Panc1 (cell line): ENCODE data around the gene PTPRH. TPM values are rescaled to one million over a fixed set of nuclear protein-coding genes. Genes with fewer than 3 reads are reported as not detected.

Source experiments
- ATAC-seq: fragments of 200-7000 bp; cut with Tn5 transposase; 2 replicates; pipeline ENCODE4 v1.9.1; 2020; ENCODE audit warnings: mild to moderate bottlenecking, moderate library complexity
- Bru-seq: library from RNA; stranded (reverse); fragments of 400-500 nt; gene quantifications from one replicate; lab custom pipeline; 2021; lab: Mats Ljungman, UMichigan
- BruChase-seq, 2 experiments: library from RNA; stranded (reverse); fragments of 400-500 nt; gene quantifications; one replicate each; lab custom pipeline; 2021; lab: Mats Ljungman, UMichigan
- BruUV-seq: library from RNA; stranded (reverse); fragments of 400-500 nt; replicated peaks from 2 replicates; lab custom pipeline; 2021; lab: Mats Ljungman, UMichigan
- CTCF ChIA-PET: fragments of 300-600 bp; sonication (Branson Sonifier 250); formaldehyde crosslinking; loops from one replicate; lab custom pipeline; 2022; ENCODE audit warnings: antibody characterized with exemption; lab: Charles Lee
- POLR2A ChIA-PET: fragments of 300-600 bp; sonication (Branson Sonifier 250); formaldehyde crosslinking; loops from one replicate; lab custom pipeline; 2022; ENCODE audit warnings: antibody characterized with exemption; lab: Charles Lee
- DNase-seq: peaks from one replicate; pipeline ENCODE4 v3.0.0-alpha.2; 2010; ENCODE audit warnings: low read depth, low spot score
- H3K27ac ChIP-seq: 2 replicates; pipeline ENCODE4 v1.5.1; 2011; ENCODE audit warnings: mild to moderate bottlenecking, low read length, inconsistent platforms
- H3K27me3 ChIP-seq: fragments of 200-500 bp; sonication (Bioruptor generic); 2 replicates; pipeline ENCODE4 v1.6.0; 2014; ENCODE audit warnings: low read length, inconsistent platforms; ENCODE audit not compliant: control insufficient read depth, insufficient read depth
- H3K36me3 ChIP-seq: fragments of 200-500 bp; sonication (Bioruptor generic); 2 replicates; pipeline ENCODE4 v1.5.1; 2014; ENCODE audit warnings: inconsistent platforms, mild to moderate bottlenecking, low read length, moderate library complexity; ENCODE audit not compliant: control insufficient read depth, insufficient read depth
- H3K4me1 ChIP-seq: 2 replicates; pipeline ENCODE4 v1.5.1; 2011; ENCODE audit warnings: inconsistent platforms, mild to moderate bottlenecking, low read length, moderate library complexity; ENCODE audit not compliant: control insufficient read depth, insufficient read depth
- H3K4me3 ChIP-seq, 2 experiments: 2 replicates each; pipeline ENCODE4 v1.5.1; 2011 to 2012; ENCODE audit warnings: low read depth in 2 of 2, low read length in 2 of 2, mild to moderate bottlenecking in 2 of 2, inconsistent platforms in 1 of 2, moderate library complexity in 1 of 2
- H3K9me3 ChIP-seq: fragments of 200-500 bp; sonication (Bioruptor generic); 2 replicates; pipeline ENCODE4 v1.5.1; 2014; ENCODE audit warnings: low read depth, mild to moderate bottlenecking, inconsistent platforms, low read length, moderate library complexity; ENCODE audit not compliant: control insufficient read depth, insufficient read depth
- POLR2AphosphoS5 ChIP-seq: IDR thresholded peaks from 2 replicates; pipeline ENCODE4 v1.6.1; 2012; ENCODE audit warnings: mild to moderate bottlenecking, low read depth, low read length, moderate library complexity
- SIN3A ChIP-seq: IDR thresholded peaks from 2 replicates; pipeline ENCODE4 v1.6.1; 2012; ENCODE audit warnings: low read depth, mild to moderate bottlenecking, low read length, moderate library complexity, borderline replicate concordance; ENCODE audit not compliant: insufficient read depth
- TCF7L2 ChIP-seq: IDR thresholded peaks from 2 replicates; pipeline ENCODE4 v1.6.1; 2011; ENCODE audit warnings: mild to moderate bottlenecking, low read depth, low read length, inconsistent platforms
- in situ Hi-C: cut with HindIII; loops from 2 replicates; pipeline ENCODE4 v1.10.0; 2016; ENCODE audit warnings: low sequenced_read_pairs, low pct_unique_long_range_greater_than_20kb
- intact Hi-C: fragments of 100-400 bp; cut with micrococcal nuclease; formaldehyde crosslinking; loops from one replicate; pipeline ENCODE4 v1.10.0; 2022; ENCODE audit not compliant: unreplicated experiment
- long read RNA-seq: library from polyadenylated mRNA; unstranded; transcript quantifications from one replicate; pipeline ENCODE4 v2.0.0, GENCODE V29; 2021; ENCODE audit not compliant: unreplicated experiment
- polyA plus RNA-seq: library from polyadenylated mRNA; unstranded; fragments of >200 nt; gene quantifications from one replicate; pipeline ENCODE4 v1.2.1, GENCODE V29; 2012; ENCODE audit warnings: missing spikeins; ENCODE audit not compliant: insufficient read length
- total RNA-seq: library from RNA; stranded (reverse); gene quantifications from one replicate; pipeline ENCODE4 v1.2.1, GENCODE V29; 2021; ENCODE audit not compliant: unreplicated experiment
- TF ChIP-seq, protein P1 (sequence below), 2 experiments: IDR thresholded peaks; 2 replicates each; pipeline ENCODE4 v1.6.1; 2011 to 2012; ENCODE audit warnings: low read depth in 2 of 2, control low read depth in 1 of 2, low read length in 1 of 2, mild to moderate bottlenecking in 1 of 2, moderate library complexity in 1 of 2; ENCODE audit not compliant: insufficient read depth in 1 of 2
- TF ChIP-seq, protein P2 (sequence below): fragments of 450-650 bp; IDR thresholded peaks from 2 replicates; pipeline ENCODE4 v1.5.1; 2017; ENCODE audit warnings: mild to moderate bottlenecking

PTPRH gene, protein sequence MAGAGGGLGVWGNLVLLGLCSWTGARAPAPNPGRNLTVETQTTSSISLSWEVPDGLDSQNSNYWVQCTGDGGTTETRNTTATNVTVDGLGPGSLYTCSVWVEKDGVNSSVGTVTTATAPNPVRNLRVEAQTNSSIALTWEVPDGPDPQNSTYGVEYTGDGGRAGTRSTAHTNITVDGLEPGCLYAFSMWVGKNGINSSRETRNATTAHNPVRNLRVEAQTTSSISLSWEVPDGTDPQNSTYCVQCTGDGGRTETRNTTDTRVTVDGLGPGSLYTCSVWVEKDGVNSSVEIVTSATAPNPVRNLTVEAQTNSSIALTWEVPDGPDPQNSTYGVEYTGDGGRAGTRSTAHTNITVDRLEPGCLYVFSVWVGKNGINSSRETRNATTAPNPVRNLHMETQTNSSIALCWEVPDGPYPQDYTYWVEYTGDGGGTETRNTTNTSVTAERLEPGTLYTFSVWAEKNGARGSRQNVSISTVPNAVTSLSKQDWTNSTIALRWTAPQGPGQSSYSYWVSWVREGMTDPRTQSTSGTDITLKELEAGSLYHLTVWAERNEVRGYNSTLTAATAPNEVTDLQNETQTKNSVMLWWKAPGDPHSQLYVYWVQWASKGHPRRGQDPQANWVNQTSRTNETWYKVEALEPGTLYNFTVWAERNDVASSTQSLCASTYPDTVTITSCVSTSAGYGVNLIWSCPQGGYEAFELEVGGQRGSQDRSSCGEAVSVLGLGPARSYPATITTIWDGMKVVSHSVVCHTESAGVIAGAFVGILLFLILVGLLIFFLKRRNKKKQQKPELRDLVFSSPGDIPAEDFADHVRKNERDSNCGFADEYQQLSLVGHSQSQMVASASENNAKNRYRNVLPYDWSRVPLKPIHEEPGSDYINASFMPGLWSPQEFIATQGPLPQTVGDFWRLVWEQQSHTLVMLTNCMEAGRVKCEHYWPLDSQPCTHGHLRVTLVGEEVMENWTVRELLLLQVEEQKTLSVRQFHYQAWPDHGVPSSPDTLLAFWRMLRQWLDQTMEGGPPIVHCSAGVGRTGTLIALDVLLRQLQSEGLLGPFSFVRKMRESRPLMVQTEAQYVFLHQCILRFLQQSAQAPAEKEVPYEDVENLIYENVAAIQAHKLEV
- total RNA-seq (42.8 TPM), Bru-seq, nascent RNA (percentile 74 among the genes with signal in this experiment), BruChase-seq, experiment 1, labeled RNA remaining after a 2-hour chase (percentile 76 among the genes with signal in this experiment), BruChase-seq, experiment 2, labeled RNA remaining after a 6-hour chase (percentile 77 among the genes with signal in this experiment)
- polyA plus RNA-seq, result 45.2 TPM
- long read RNA-seq, partial matches to known transcripts, result 32 of 64 reads
- long read RNA-seq, other reads (novel, unspliced or antisense), result 31 of 64 reads

DNA sequence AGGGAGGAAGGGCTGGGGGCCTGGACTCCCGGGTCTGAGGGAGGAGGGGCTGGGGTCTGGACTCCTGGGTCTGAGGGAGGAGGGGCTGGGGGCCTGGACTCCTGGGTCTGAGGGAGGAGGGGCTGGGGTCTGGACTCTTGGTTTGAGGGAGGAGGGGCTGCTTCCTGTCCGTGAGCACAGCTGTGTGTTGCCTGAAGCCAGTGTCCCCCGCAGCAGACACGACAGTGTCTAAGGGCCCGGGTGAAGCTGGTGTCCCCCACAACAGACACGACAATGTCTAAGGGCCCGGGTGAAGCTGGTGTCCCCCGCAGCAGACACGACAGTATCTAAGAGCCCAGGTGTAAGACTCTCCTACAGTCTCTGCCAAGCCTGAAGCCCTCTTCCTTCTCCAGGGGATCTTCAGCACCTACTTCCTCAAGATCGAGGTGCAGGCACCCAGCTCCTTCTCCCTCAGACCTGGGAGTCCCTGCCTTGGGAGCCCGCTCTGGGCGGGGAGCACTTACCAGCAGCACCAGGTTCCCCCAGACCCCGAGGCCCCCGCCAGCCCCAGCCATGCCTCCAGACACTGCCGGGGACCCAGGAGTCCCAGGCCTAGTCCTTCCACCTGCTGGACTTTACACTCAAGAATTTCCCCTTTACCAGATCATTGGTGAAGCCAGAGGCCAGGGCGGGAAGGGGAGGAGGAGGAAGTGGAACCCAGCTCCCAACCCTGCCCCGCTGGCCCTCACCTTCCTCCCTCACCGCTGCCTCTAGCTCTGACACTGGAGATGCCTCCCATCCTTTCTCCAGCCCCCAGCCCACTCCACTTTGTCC lies at the start of gene PTPRH:
Gene PTPRH (minus strand): TSS at position 622 of the 813 bp plus-strand sequence. CDS start 68 bp downstream, at position 554.
- ChIA-PET POLR2A (interaction anchor here (0.5 to 0.7 kb wide), 7 partner anchors 10 to 164 kb away, joined by 3 to 11 read pairs (median 3); no protein-coding TSS in a partner anchor), CTCF (interaction anchor here (0.6 kb wide), 2 partner anchors 74 to 862 kb away, joined by 3 to 5 read pairs; no protein-coding TSS in a partner anchor)
- no TSS peak for BruUV-seq
- H3K27me3 ChIP-seq, result no peaks in the 10 kb centered on the region
- peaks cover 5% of the 10 kb centered on the region for H3K36me3 ChIP-seq
- intact Hi-C loops, result no loop called here
- DNase-seq (no peak), ATAC-seq (peak; percentile 57)
- peaks cover 19% of the 10 kb centered on the region for H3K4me1 ChIP-seq
- H3K27ac ChIP-seq, result peak within 1 kb of the TSS; percentile 89
- peaks cover 8% of the 10 kb centered on the region; the same call in 1 of the 2 replicates for H3K9me3 ChIP-seq
- TF ChIP-seq, protein P1, sequence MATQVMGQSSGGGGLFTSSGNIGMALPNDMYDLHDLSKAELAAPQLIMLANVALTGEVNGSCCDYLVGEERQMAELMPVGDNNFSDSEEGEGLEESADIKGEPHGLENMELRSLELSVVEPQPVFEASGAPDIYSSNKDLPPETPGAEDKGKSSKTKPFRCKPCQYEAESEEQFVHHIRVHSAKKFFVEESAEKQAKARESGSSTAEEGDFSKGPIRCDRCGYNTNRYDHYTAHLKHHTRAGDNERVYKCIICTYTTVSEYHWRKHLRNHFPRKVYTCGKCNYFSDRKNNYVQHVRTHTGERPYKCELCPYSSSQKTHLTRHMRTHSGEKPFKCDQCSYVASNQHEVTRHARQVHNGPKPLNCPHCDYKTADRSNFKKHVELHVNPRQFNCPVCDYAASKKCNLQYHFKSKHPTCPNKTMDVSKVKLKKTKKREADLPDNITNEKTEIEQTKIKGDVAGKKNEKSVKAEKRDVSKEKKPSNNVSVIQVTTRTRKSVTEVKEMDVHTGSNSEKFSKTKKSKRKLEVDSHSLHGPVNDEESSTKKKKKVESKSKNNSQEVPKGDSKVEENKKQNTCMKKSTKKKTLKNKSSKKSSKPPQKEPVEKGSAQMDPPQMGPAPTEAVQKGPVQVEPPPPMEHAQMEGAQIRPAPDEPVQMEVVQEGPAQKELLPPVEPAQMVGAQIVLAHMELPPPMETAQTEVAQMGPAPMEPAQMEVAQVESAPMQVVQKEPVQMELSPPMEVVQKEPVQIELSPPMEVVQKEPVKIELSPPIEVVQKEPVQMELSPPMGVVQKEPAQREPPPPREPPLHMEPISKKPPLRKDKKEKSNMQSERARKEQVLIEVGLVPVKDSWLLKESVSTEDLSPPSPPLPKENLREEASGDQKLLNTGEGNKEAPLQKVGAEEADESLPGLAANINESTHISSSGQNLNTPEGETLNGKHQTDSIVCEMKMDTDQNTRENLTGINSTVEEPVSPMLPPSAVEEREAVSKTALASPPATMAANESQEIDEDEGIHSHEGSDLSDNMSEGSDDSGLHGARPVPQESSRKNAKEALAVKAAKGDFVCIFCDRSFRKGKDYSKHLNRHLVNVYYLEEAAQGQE (IDR thresholded peaks at IDR 0.05; ENCODE audit: insufficient read depth in 1 of 2, low read depth in 2 of 2, low read length in 1 of 2), result no peak
- TF ChIP-seq POLR2AphosphoS5, result no peak
- no peak for TF ChIP-seq SIN3A
- TF ChIP-seq, protein P2, sequence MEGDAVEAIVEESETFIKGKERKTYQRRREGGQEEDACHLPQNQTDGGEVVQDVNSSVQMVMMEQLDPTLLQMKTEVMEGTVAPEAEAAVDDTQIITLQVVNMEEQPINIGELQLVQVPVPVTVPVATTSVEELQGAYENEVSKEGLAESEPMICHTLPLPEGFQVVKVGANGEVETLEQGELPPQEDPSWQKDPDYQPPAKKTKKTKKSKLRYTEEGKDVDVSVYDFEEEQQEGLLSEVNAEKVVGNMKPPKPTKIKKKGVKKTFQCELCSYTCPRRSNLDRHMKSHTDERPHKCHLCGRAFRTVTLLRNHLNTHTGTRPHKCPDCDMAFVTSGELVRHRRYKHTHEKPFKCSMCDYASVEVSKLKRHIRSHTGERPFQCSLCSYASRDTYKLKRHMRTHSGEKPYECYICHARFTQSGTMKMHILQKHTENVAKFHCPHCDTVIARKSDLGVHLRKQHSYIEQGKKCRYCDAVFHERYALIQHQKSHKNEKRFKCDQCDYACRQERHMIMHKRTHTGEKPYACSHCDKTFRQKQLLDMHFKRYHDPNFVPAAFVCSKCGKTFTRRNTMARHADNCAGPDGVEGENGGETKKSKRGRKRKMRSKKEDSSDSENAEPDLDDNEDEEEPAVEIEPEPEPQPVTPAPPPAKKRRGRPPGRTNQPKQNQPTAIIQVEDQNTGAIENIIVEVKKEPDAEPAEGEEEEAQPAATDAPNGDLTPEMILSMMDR, result no peak
- no peak for TF ChIP-seq TCF7L2
- peak within 1 kb of the TSS in 1 of 2 experiments; percentile 5; a peak in 1 of 4 replicates for H3K4me3 ChIP-seq
- in situ Hi-C loops, result no loop called here
